Measurements from ENCODE around the gene IQGAP2. TPM values are rescaled to one million over a fixed set of nuclear protein-coding genes. Genes with fewer than 3 reads are reported as not detected.

The IQGAP2 gene
- total and polyA plus RNA-seq, 9 of the 15 experiments (the other 6 are each of a cell fraction or from before 2014, with no cell fraction given) = 8.7 to 23.2 (median 17.4) TPM

DNA sequence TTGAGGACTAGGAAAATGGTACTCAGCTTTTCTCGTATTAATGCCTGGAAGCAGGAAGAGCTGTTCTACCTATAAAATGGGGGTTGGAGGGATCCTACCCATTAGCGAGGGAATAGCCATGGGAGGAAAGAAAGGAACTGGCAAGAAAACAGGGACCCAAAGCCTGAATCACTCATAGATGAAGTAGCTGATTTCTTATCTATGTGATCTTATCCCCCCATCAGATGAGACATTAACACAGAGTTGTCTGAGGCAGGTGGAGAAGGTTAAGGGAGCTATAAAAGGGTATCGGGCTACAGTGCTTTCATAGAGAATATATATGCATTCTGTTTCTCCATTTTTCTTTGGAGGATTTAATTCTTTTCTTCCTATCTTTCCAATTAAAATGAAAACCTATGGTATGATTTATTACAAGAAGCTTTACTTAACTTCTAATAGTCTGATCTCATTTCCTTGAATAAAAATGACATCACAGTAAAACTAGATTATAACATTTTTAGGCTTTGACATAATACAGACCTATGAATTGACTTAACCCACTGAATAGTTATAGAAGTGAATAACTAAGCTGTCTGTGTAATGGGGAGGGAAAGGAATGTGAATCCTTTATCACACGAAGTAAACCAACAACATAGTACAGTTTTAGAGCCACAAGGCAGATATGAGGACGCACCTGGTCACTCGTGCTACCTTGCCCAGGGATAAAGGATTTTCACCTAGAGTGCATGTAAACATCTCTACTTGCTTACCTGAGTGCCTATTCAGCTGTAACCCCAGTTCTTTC lies 39.0 kb downstream of the IQGAP2 start:
- H3K79me2 ChIP-seq (ENCODE audit: control insufficient read depth, insufficient read depth, low read length) = 0 out of 3 replicates have a peak, but pooled peaks cover 3% of the 10 kb centered on the region
- H3K36me3 ChIP-seq (ENCODE audit: control insufficient read depth, insufficient read depth, low read length) = no peaks in the 10 kb centered on the region
- H2AFZ ChIP-seq (ENCODE audit: low read depth, low read length) = no peak overlapping the region
- in situ Hi-C loops (cut with MboI) = no loop called here
- no peak overlapping the region for H3K27ac ChIP-seq (ENCODE audit: extremely low read depth, low read depth, low read length)
- intact Hi-C loops (cut with micrococcal nuclease) = no loop called here
- POLR2A ChIA-PET = interaction anchor here (1.2 kb wide), 1 partner anchor 10 kb away, joined by 4 read pairs; no protein-coding TSS in a partner anchor
- H3K9ac ChIP-seq (ENCODE audit: insufficient read depth in 1 of 2, low read depth in 2 of 2, low read length in 2 of 2) = no peak overlapping the region
- H3K4me1 ChIP-seq (replicated peaks in 1 of 2; ENCODE audit: control insufficient read depth in 2 of 2, insufficient read depth in 2 of 2, low read length in 2 of 2) = no peaks in the 10 kb centered on the region
- CTCF ChIA-PET (ENCODE audit: low intra/inter-chr PET ratio) = no interaction called here
- FAIRE-seq (no peak), DNase-seq (ENCODE audit: extremely low read depth in 1 of 4, low spot score in 3 of 4) (no peak), ATAC-seq (no peak)
- no peaks in the 10 kb centered on the region; the same call in 1 of the 2 replicates for H3K9me3 ChIP-seq (replicated peaks; ENCODE audit: control insufficient read depth, insufficient read depth, low read depth, low read length)
- BruUV-seq (replicated peaks) = no TSS peak
- no peaks in the 10 kb centered on the region for H3K27me3 ChIP-seq (ENCODE audit: control insufficient read depth in 2 of 2, insufficient read depth in 2 of 2, low read length in 2 of 2)
- no peaks in the 10 kb centered on the region for H3K9me1 ChIP-seq (ENCODE audit: control insufficient read depth, insufficient read depth, low read length)
- 40% methylated on average over 6 of the region's 6 CpGs for WGBS (ENCODE audit: insufficient coverage, low coverage, missing lambda C conversion rate)
- H4K20me1 ChIP-seq (replicated peaks; ENCODE audit: control insufficient read depth, insufficient read depth, low read length) = 0 out of 2 replicates have a peak, but pooled peaks cover 5% of the 10 kb centered on the region
- H3K4me3 ChIP-seq = no peak overlapping the region
- TF ChIP-seq HDGF (IDR thresholded peaks at IDR 0.05) (no peak), IFI16 (CRISPR knock-in tag; IDR thresholded peaks at IDR 0.05) (no peak), SLC30A9 (CRISPR knock-in tag; IDR thresholded peaks at IDR 0.05) (no peak), CC2D1A (IDR thresholded peaks at IDR 0.05) (no peak), ZBTB8A (IDR thresholded peaks at IDR 0.05; ENCODE audit: partially characterized antibody) (no peak)
- TF ChIP-seq, protein P1, sequence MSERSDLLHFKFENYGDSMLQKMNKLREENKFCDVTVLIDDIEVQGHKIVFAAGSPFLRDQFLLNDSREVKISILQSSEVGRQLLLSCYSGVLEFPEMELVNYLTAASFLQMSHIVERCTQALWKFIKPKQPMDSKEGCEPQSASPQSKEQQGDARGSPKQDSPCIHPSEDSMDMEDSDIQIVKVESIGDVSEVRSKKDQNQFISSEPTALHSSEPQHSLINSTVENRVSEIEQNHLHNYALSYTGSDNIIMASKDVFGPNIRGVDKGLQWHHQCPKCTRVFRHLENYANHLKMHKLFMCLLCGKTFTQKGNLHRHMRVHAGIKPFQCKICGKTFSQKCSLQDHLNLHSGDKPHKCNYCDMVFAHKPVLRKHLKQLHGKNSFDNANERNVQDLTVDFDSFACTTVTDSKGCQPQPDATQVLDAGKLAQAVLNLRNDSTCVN (CRISPR knock-in tag; IDR thresholded peaks at IDR 0.05) = no peak
- H3K4me2 ChIP-seq (ENCODE audit: insufficient read depth, low read length) = no peak overlapping the region
